K562 (cell line): ENCODE measurements around the gene FOXP4. TPM values are rescaled to one million over a fixed set of nuclear protein-coding genes. Genes with fewer than 3 reads are reported as not detected.

Experiments
- BCOR ChIP-seq: fragments of 450-650 bp; IDR thresholded peaks from 2 replicates; pipeline ENCODE4 v1.6.1; 2016
- CHD1 ChIP-seq: fragments of 200-600 bp; sonication (generic); IDR thresholded peaks from one replicate; pipeline ENCODE4 v1.6.1; 2012; ENCODE audit warnings: mild to moderate bottlenecking, moderate library complexity, low read length, inconsistent platforms
- CXXC5 ChIP-seq: fragments of 250-450 bp; sonication (Bioruptor Pico); IDR thresholded peaks from 2 replicates; pipeline ENCODE4 v1.8.0; 2022; ENCODE audit warnings: inconsistent platforms, mild to moderate bottlenecking, moderate library complexity
- ETS2 ChIP-seq: IDR thresholded peaks from 2 replicates; pipeline ENCODE4 v1.6.1; 2016; ENCODE audit warnings: borderline replicate concordance, missing genetic modification characterization, mild to moderate bottlenecking, moderate library complexity, missing compliant biosample characterization; ENCODE audit not compliant: poor library complexity, severe bottlenecking
- FOS ChIP-seq: IDR thresholded peaks from 3 replicates; pipeline ENCODE4 v1.6.1; 2011; ENCODE audit not compliant: insufficient read length; ENCODE audit errors: extremely low read depth
- GABPB1 ChIP-seq: sonication (generic); formaldehyde crosslinking; IDR thresholded peaks from 2 replicates; pipeline ENCODE4 v1.8.0; 2022; ENCODE audit warnings: mild to moderate bottlenecking, missing genetic modification reagents
- HMGN3 ChIP-seq: IDR thresholded peaks from 2 replicates; pipeline ENCODE4 v1.6.1; 2011; ENCODE audit warnings: borderline replicate concordance, low read depth, mild to moderate bottlenecking, mixed read lengths, low read length; ENCODE audit not compliant: insufficient read length; ENCODE audit errors: extremely low read depth
- JUND ChIP-seq, 2 experiments: IDR thresholded peaks; 2 replicates in 1 of 2; 3 replicates in 1 of 2; pipeline ENCODE4 v1.6.1; 2011; ENCODE audit warnings: borderline replicate concordance in 2 of 2, low read depth in 2 of 2, low read length in 2 of 2, improper control_type of control experiment in 1 of 2, missing biosample characterization in 1 of 2, missing genetic modification characterization in 1 of 2, missing genetic modification reagents in 1 of 2
- LCOR ChIP-seq: sonication (generic); formaldehyde crosslinking; IDR thresholded peaks from 2 replicates; pipeline ENCODE4 v1.8.0; 2022; ENCODE audit warnings: mild to moderate bottlenecking, missing genetic modification reagents
- NFATC3 ChIP-seq: fragments of 450-650 bp; IDR thresholded peaks from 2 replicates; pipeline ENCODE4 v1.6.1; 2017; ENCODE audit warnings: mild to moderate bottlenecking
- NFRKB ChIP-seq: fragments of 450-650 bp; IDR thresholded peaks from 2 replicates; pipeline ENCODE4 v1.6.1; 2016; ENCODE audit warnings: low read depth
- NUFIP1 ChIP-seq: fragments of 450-650 bp; IDR thresholded peaks from 2 replicates; pipeline ENCODE4 v1.6.1; 2018; ENCODE audit not compliant: partially characterized antibody
- ZNF436 ChIP-seq: fragments of 250-450, 450-650 bp; sonication (Bioruptor Pico); formaldehyde crosslinking; IDR thresholded peaks from 2 replicates; pipeline ENCODE4 v1.7.0; 2020; ENCODE audit warnings: mild to moderate bottlenecking
- polyA plus RNA-seq, 8 experiments: library from polyadenylated mRNA; depleted of rRNA in 4 of 8; stranded (reverse) in 5 of 8; unstranded in 3 of 8; fragments of >200 nt; fragmentation: Nextera tagmentation in 2 of 8; fragmentation: Illumina TruSeq in 1 of 8; extraction: Ambion mirVana in 2 of 8; extraction: Trizol in 1 of 8; gene quantifications; 2 replicates each; pipeline versions ENCODE4 v1.2.1 to v1.2.3, GENCODE V29; 2011 to 2014; ENCODE audit warnings: inconsistent platforms in 1 of 8, missing spikeins in 1 of 8
- total RNA-seq, 7 experiments: library from RNA; depleted of rRNA in 6 of 7; stranded (reverse); fragments of >200 nt in 6 of 7; fragmentation: Illumina TruSeq in 2 of 7; extraction: Trizol in 2 of 7; gene quantifications; 2 replicates each; pipeline versions ENCODE4 v1.2.1 to v1.2.3, GENCODE V29; 2011 to 2021; ENCODE audit warnings: low replicate concordance in 1 of 7
- TF ChIP-seq, protein P1 (sequence below): fragments of 250-450 bp; sonication (Bioruptor Pico); IDR thresholded peaks from 2 replicates; pipeline ENCODE4 v1.5.0; 2021
- TF ChIP-seq, protein P2 (sequence below), 2 experiments: fragments of 450-650 bp; conservative IDR thresholded peaks; 2 replicates each; pipeline ENCODE4 v1.6.1; 2017; ENCODE audit warnings: mild to moderate bottlenecking in 2 of 2, moderate library complexity in 2 of 2
- TF ChIP-seq, protein P3 (sequence below), 2 experiments: fragments of 250-450 bp in 1 of 2; fragments of 450-650 bp in 1 of 2; sonication (Bioruptor Pico) in 1 of 2; IDR thresholded peaks; 2 replicates each; pipeline versions ENCODE4 v1.6.1 to v1.8.0; 2016 to 2021; ENCODE audit warnings: mild to moderate bottlenecking in 2 of 2, moderate library complexity in 2 of 2, missing compliant biosample characterization in 1 of 2, missing genetic modification characterization in 1 of 2

The FOXP4 gene
- total and polyA plus RNA-seq, 9 of the 15 experiments (the other 6 are each of a cell fraction or from before 2014, with no cell fraction given): 0.11 to 29.4 (median 2.3) TPM

DNA sequence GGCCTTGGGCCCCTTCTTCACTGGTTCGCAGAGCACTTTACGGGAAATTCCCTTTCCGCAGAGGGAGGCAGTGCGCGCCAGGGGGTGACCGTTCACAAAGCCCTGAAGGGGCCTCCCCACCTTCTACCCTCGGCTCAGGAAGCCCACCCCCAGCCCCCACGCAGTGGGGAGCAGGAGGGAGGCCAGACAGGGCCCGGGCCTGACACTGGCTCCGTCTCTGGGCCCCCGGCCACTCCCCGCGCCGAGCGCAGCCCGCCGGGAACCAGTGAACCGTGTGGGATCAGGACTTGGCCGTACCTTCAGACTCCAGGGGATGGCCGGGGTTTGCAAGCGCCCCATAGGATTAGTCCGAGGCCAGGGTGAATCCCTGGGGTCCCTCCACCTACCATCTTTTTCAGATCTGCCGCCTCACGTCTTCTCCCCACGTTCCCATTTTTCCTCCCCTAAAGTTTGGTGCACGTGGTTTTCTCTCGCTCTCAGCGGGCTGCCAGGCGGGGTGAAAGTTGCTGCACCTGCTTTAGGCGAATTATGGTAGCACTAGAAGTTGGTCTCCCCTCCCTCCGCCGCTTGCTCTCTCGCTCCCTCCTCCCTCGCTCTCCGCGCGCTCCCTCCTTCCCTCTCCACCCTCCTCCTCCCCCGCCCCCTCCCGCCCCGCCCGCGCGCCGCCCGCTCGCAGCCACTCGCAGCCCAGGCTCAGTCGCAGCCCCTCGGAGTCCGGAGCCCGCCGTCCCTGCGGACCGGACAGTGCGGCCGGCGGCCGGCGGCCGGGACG, at the start of gene FOXP4 (continued):
- TF ChIP-seq, protein P1, sequence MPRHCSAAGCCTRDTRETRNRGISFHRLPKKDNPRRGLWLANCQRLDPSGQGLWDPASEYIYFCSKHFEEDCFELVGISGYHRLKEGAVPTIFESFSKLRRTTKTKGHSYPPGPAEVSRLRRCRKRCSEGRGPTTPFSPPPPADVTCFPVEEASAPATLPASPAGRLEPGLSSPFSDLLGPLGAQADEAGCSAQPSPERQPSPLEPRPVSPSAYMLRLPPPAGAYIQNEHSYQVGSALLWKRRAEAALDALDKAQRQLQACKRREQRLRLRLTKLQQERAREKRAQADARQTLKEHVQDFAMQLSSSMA: no peak
- TF ChIP-seq NFATC3 (peak; percentile 56; the same call in 1 of the 2 replicates), NFRKB (0 out of 2 replicates have a peak, but pooled peaks have one; percentile 41), HMGN3 (peak; percentile 48), FOS (no peak), GABPB1 (CRISPR knock-in tag) (peak; percentile 42), JUND (IDR thresholded peaks at IDR 0.05; ENCODE audit: borderline replicate concordance, low read depth, low read length) (peak; percentile 31; the same call in 1 of the 2 replicates), JUND (tag; IDR thresholded peaks at IDR 0.05; ENCODE audit: borderline replicate concordance, low read depth, low read length) (no peak; the same call in 2 of the 3 replicates), ETS2 (tag) (no peak), CXXC5 (CRISPR knock-in tag) (0 out of 2 replicates have a peak, but pooled peaks have one; percentile 43), BCOR (peak; percentile 81), CHD1 (peak; percentile 78), ZNF436 (CRISPR knock-in tag) (no peak), NUFIP1 (no peak), LCOR (CRISPR knock-in tag) (0 out of 2 replicates have a peak, but pooled peaks have one; percentile 46)
- TF ChIP-seq, protein P2, sequence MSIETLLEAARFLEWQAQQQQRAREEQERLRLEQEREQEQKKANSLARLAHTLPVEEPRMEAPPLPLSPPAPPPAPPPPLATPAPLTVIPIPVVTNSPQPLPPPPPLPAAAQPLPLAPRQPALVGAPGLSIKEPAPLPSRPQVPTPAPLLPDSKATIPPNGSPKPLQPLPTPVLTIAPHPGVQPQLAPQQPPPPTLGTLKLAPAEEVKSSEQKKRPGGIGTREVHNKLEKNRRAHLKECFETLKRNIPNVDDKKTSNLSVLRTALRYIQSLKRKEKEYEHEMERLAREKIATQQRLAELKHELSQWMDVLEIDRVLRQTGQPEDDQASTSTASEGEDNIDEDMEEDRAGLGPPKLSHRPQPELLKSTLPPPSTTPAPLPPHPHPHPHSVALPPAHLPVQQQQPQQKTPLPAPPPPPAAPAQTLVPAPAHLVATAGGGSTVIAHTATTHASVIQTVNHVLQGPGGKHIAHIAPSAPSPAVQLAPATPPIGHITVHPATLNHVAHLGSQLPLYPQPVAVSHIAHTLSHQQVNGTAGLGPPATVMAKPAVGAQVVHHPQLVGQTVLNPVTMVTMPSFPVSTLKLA (conservative IDR thresholded peaks at IDR 0.05): peak; percentile 95 to 97
- TF ChIP-seq, protein P3, sequence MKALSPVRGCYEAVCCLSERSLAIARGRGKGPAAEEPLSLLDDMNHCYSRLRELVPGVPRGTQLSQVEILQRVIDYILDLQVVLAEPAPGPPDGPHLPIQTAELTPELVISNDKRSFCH (CRISPR knock-in tag; IDR thresholded peaks at IDR 0.05): no peak
- TF ChIP-seq, protein P3 (tag; IDR thresholded peaks at IDR 0.05): peak; percentile 46; the same call in 1 of the 2 replicates
